HepG2 (cell line): ENCODE measurements around the gene CACTIN. TPM values are rescaled to one million over a fixed set of nuclear protein-coding genes. Genes with fewer than 3 reads are reported as not detected.

Source experiments
- ATAC-seq: fragments of 200-7000 bp; cut with Tn5 transposase; 3 replicates; pipeline ENCODE4 v1.9.1; 2020; ENCODE audit warnings: mild to moderate bottlenecking, moderate library complexity
- BruUV-seq: library from RNA; stranded (reverse); fragments of 400-500 nt; replicated peaks from 2 replicates; lab custom pipeline; 2021; lab: Mats Ljungman, UMichigan
- CTCF ChIA-PET: fragments of 300-600 bp; formaldehyde crosslinking; extraction: SDS; loops from one replicate; lab custom pipeline; 2021; ENCODE audit warnings: low total read pairs, inconsistent platforms, low intra/inter-chr PET ratio; lab: Yijun Ruan, JAX
- POLR2A ChIA-PET: fragments of 350-600 bp; sonication (Branson Sonifier 250); formaldehyde crosslinking; loops from one replicate; lab custom pipeline; 2020; ENCODE audit warnings: antibody characterized with exemption, inconsistent platforms; lab: Yijun Ruan, JAX
- DNase-seq: peaks from one replicate; pipeline ENCODE4 v3.0.0-alpha.2; 2015; ENCODE audit warnings: low spot score
- FAIRE-seq: peaks from 3 replicates; lab custom pipeline; 2011; peaks lifted over from hg19 to GRCh38; lab: Jason Lieb, UNC
- H2AFZ ChIP-seq: one replicate; pipeline ENCODE4 v1.6.1; 2011; ENCODE audit warnings: low read length, inconsistent platforms
- H3K27ac ChIP-seq: fragments of 300-600 bp; 3 replicates; pipeline ENCODE4 v1.8.0; 2011; ENCODE audit warnings: mixed run types, mild to moderate bottlenecking, mixed read lengths, low read length, inconsistent platforms; ENCODE audit not compliant: insufficient read depth; ENCODE audit errors: extremely low read length
- H3K27me3 ChIP-seq, 2 experiments: fragments of 200-600 bp in 1 of 2; 2 replicates in 1 of 2; 3 replicates in 1 of 2; pipeline versions ENCODE4 v1.6.0 to v1.8.0; 2011; ENCODE audit warnings: low read length in 2 of 2, mild to moderate bottlenecking in 2 of 2, moderate library complexity in 2 of 2, inconsistent platforms in 1 of 2; ENCODE audit not compliant: insufficient read depth in 2 of 2, control insufficient read depth in 1 of 2
- H3K36me3 ChIP-seq, 2 experiments: fragments of 200-600 bp in 1 of 2; replicated peaks in 1 of 2; 2 replicates in 1 of 2; 3 replicates in 1 of 2; pipeline versions ENCODE4 v1.5.1 to v1.8.0; 2011; ENCODE audit warnings: low read length in 2 of 2, inconsistent platforms in 1 of 2; ENCODE audit not compliant: insufficient read depth in 2 of 2, control insufficient read depth in 1 of 2
- H3K4me1 ChIP-seq: 2 replicates; pipeline ENCODE4 v1.5.1; 2012; ENCODE audit warnings: low read length, inconsistent platforms; ENCODE audit not compliant: insufficient read depth
- H3K4me2 ChIP-seq: 2 replicates; pipeline ENCODE4 v1.6.0; 2011; ENCODE audit warnings: low read depth, low read length, inconsistent platforms
- H3K4me3 ChIP-seq, 3 experiments: fragments of 200-600 bp in 1 of 3; sonication (generic), shearing (Covaris generic) in 1 of 3; replicated peaks in 1 of 3; 2 replicates each; pipeline ENCODE4 v1.5.1; 2011 to 2016; ENCODE audit warnings: low read length in 3 of 3, inconsistent platforms in 2 of 3, low read depth in 2 of 3, mild to moderate bottlenecking in 2 of 3, control low read depth in 1 of 3, mixed read lengths in 1 of 3; ENCODE audit not compliant: insufficient read depth in 1 of 3
- H3K79me2 ChIP-seq: one replicate; pipeline ENCODE4 v1.6.1; 2011; ENCODE audit warnings: low read length, inconsistent platforms; ENCODE audit not compliant: insufficient read depth
- H3K9ac ChIP-seq: 2 replicates; pipeline ENCODE4 v1.6.0; 2011; ENCODE audit warnings: mild to moderate bottlenecking, low read depth, low read length, inconsistent platforms; ENCODE audit not compliant: insufficient read depth
- H3K9me3 ChIP-seq: 2 replicates; pipeline ENCODE4 v1.5.1; 2012; ENCODE audit warnings: mild to moderate bottlenecking, low read length
- H4K20me1 ChIP-seq: 2 replicates; pipeline ENCODE4 v1.6.0; 2011; ENCODE audit warnings: inconsistent platforms, mild to moderate bottlenecking, low read length, moderate library complexity; ENCODE audit not compliant: insufficient read depth
- HMG20A ChIP-seq: IDR thresholded peaks from 2 replicates; pipeline ENCODE4 v1.6.1; 2016; ENCODE audit warnings: borderline replicate concordance
- IKZF4 ChIP-seq: sonication (generic); formaldehyde crosslinking; IDR thresholded peaks from 2 replicates; pipeline ENCODE4 v1.5.1; 2020; ENCODE audit warnings: borderline replicate concordance, mild to moderate bottlenecking, low read depth, missing genetic modification reagents; ENCODE audit errors: not compliant biosample characterization
- LCORL ChIP-seq, 2 experiments: fragments of 450-650 bp in 1 of 2; sonication (generic) in 1 of 2; formaldehyde crosslinking in 1 of 2; IDR thresholded peaks; 2 replicates each; pipeline versions ENCODE4 v1.5.0 to v1.6.1; 2017 to 2020; ENCODE audit warnings: antibody characterized with exemption in 1 of 2, missing genetic modification reagents in 1 of 2
- MLXIP ChIP-seq: sonication (generic); formaldehyde crosslinking; IDR thresholded peaks from 2 replicates; pipeline ENCODE4 v1.9.0; 2021; ENCODE audit warnings: missing genetic modification reagents, borderline replicate concordance
- SOX6 ChIP-seq, 2 experiments: fragments of 450-650 bp in 1 of 2; sonication (generic) in 1 of 2; formaldehyde crosslinking in 1 of 2; IDR thresholded peaks; 2 replicates each; pipeline versions ENCODE4 v1.4.0 to v1.6.1; 2017 to 2020; ENCODE audit warnings: antibody characterized with exemption in 1 of 2, mild to moderate bottlenecking in 1 of 2, missing genetic modification reagents in 1 of 2
- STAT6 ChIP-seq: sonication (generic); formaldehyde crosslinking; IDR thresholded peaks from 2 replicates; pipeline ENCODE4 v1.4.0; 2020; ENCODE audit warnings: missing genetic modification reagents, mild to moderate bottlenecking, borderline replicate concordance
- TEF ChIP-seq: sonication (generic); formaldehyde crosslinking; IDR thresholded peaks from 2 replicates; pipeline ENCODE4 v1.5.0; 2020; ENCODE audit warnings: missing genetic modification reagents
- ZFP36L2 ChIP-seq: sonication (generic); formaldehyde crosslinking; IDR thresholded peaks from 2 replicates; pipeline ENCODE4 v1.4.0; 2020; ENCODE audit warnings: missing genetic modification reagents
- ZNF224 ChIP-seq: sonication (generic); formaldehyde crosslinking; IDR thresholded peaks from 2 replicates; pipeline ENCODE4 v1.5.0; 2020; ENCODE audit warnings: mild to moderate bottlenecking, missing genetic modification reagents
- ZNF441 ChIP-seq: sonication (generic); formaldehyde crosslinking; IDR thresholded peaks from 2 replicates; pipeline ENCODE4 v1.7.0; 2021; ENCODE audit warnings: missing genetic modification reagents, borderline replicate concordance
- WGBS: methylation state at CpG from one replicate; pipeline ENCODE4 v1.1.6; 2017; ENCODE audit warnings: low lambda C conversion rate; 5-methylcytosine and 5-hydroxymethylcytosine counted together
- in situ Hi-C: cut with HindIII; loops from 2 replicates; pipeline ENCODE4 v1.10.0; 2017; ENCODE audit warnings: low pct_unique_long_range_greater_than_20kb; ENCODE audit not compliant: extremely low pct_ligation_motif_present
- intact Hi-C: fragments of 100-400 bp; cut with micrococcal nuclease; formaldehyde crosslinking; loops from one replicate; pipeline ENCODE4 v1.10.0; 2022; ENCODE audit not compliant: unreplicated experiment
- polyA plus RNA-seq, 8 experiments: library from polyadenylated mRNA; depleted of rRNA in 3 of 8; stranded (reverse) in 7 of 8; unstranded in 1 of 8; fragments of >200 nt; fragmentation: Illumina TruSeq in 4 of 8; extraction: Trizol in 4 of 8; gene quantifications; 2 replicates each; pipeline versions ENCODE4 v1.2.1 to v1.2.3, GENCODE V29; 2011 to 2016; ENCODE audit warnings: low read depth in 4 of 8, missing spikeins in 1 of 8, mixed read lengths in 1 of 8; ENCODE audit not compliant: insufficient read depth in 1 of 8
- total RNA-seq, 5 experiments: library from RNA; depleted of rRNA; stranded (reverse); fragments of >200 nt; fragmentation: Illumina TruSeq; extraction: Trizol; gene quantifications; 2 replicates each; pipeline ENCODE4 v1.2.3, GENCODE V29; 2016; ENCODE audit warnings: low read depth in 1 of 5
- TF ChIP-seq, protein P1 (sequence below): sonication (generic); formaldehyde crosslinking; IDR thresholded peaks from 2 replicates; pipeline ENCODE4 v1.4.0; 2020; ENCODE audit warnings: mild to moderate bottlenecking, missing genetic modification reagents
- TF ChIP-seq, protein P2 (sequence below): IDR thresholded peaks from 2 replicates; pipeline ENCODE4 v1.6.1; 2016; ENCODE audit warnings: control low read depth

The CACTIN gene
- total and polyA plus RNA-seq, 2 of the 13 experiments (the other 11 are each of a cell fraction or from before 2014, with no cell fraction given) = 10.0 to 16.6 TPM

- H3K4me1 ChIP-seq = no peaks in the 10 kb centered on the region
- H3K9me3 ChIP-seq = no peaks in the 10 kb centered on the region
- ATAC-seq = no peak
- BruUV-seq = no TSS peak
- intact Hi-C loops (no loop called here), in situ Hi-C loops (no loop called here)
- no peaks in the 10 kb centered on the region for H3K27me3 ChIP-seq
- H4K20me1 ChIP-seq = no peaks in the 10 kb centered on the region
- POLR2A ChIA-PET = no interaction called here
- WGBS = 99% methylated on average over 5 of the region's 26 CpGs
- FAIRE-seq = no peak
- no peak overlapping the region for H2AFZ ChIP-seq
- TF ChIP-seq SOX6 (IDR thresholded peaks at IDR 0.05) = no peak
- TF ChIP-seq SOX6 (CRISPR knock-in tag; IDR thresholded peaks at IDR 0.05) = no peak
- TF ChIP-seq, protein P1, sequence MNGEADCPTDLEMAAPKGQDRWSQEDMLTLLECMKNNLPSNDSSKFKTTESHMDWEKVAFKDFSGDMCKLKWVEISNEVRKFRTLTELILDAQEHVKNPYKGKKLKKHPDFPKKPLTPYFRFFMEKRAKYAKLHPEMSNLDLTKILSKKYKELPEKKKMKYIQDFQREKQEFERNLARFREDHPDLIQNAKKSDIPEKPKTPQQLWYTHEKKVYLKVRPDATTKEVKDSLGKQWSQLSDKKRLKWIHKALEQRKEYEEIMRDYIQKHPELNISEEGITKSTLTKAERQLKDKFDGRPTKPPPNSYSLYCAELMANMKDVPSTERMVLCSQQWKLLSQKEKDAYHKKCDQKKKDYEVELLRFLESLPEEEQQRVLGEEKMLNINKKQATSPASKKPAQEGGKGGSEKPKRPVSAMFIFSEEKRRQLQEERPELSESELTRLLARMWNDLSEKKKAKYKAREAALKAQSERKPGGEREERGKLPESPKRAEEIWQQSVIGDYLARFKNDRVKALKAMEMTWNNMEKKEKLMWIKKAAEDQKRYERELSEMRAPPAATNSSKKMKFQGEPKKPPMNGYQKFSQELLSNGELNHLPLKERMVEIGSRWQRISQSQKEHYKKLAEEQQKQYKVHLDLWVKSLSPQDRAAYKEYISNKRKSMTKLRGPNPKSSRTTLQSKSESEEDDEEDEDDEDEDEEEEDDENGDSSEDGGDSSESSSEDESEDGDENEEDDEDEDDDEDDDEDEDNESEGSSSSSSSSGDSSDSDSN (CRISPR knock-in tag) = no peak
- no peak for TF ChIP-seq LCORL (IDR thresholded peaks at IDR 0.05)
- TF ChIP-seq LCORL (CRISPR knock-in tag; IDR thresholded peaks at IDR 0.05) = no peak
- TF ChIP-seq TEF (CRISPR knock-in tag) = no peak
- TF ChIP-seq IKZF4 (CRISPR knock-in tag) = no peak
- no peak for TF ChIP-seq ZFP36L2 (CRISPR knock-in tag)
- TF ChIP-seq, protein P2, sequence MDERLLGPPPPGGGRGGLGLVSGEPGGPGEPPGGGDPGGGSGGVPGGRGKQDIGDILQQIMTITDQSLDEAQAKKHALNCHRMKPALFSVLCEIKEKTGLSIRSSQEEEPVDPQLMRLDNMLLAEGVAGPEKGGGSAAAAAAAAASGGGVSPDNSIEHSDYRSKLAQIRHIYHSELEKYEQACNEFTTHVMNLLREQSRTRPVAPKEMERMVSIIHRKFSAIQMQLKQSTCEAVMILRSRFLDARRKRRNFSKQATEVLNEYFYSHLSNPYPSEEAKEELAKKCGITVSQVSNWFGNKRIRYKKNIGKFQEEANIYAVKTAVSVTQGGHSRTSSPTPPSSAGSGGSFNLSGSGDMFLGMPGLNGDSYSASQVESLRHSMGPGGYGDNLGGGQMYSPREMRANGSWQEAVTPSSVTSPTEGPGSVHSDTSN (CRISPR knock-in tag) = no peak
- no peak for TF ChIP-seq ZNF224 (CRISPR knock-in tag)
- no peak for TF ChIP-seq ZNF441 (CRISPR knock-in tag)
- TF ChIP-seq HMG20A (CRISPR knock-in tag) = no peak
- no peak for TF ChIP-seq MLXIP (CRISPR knock-in tag)
- TF ChIP-seq STAT6 (CRISPR knock-in tag) = no peak
- TF ChIP-seq, all 625 proteins: peak for 0
- no peak for DNase-seq
- peaks cover 5 to 13% of the 10 kb centered on the region in 2 experiments; a peak in 3 of 5 replicates for H3K36me3 ChIP-seq
- H3K9ac ChIP-seq = no peak overlapping the region
- H3K79me2 ChIP-seq = no peaks in the 10 kb centered on the region
- no peak overlapping the region for H3K27ac ChIP-seq
- CTCF ChIA-PET = no interaction called here
- no peak overlapping the region for H3K4me3 ChIP-seq
- no peak overlapping the region for H3K4me2 ChIP-seq
These were observed 11.0 kb downstream of the CACTIN start for GRCh38 chr19:3615524-3616135.
